Fibroblast of the aortic adventitia (primary cell): Measurements from ENCODE around the gene ATP11A. TPM values are rescaled to one million over a fixed set of nuclear protein-coding genes. Genes with fewer than 3 reads are reported as not detected.

Experiments used
- DNase-seq: peaks from one replicate; pipeline ENCODE4 v3.0.0-alpha.2; 2010; ENCODE audit warnings: low read depth
- H3K4me3 ChIP-seq: 2 replicates; pipeline ENCODE4 v1.5.1; 2011; ENCODE audit warnings: low read depth, mild to moderate bottlenecking, control low read depth, low read length, moderate library complexity
- CTCF ChIP-seq: IDR thresholded peaks from 2 replicates; pipeline ENCODE4 v1.5.1; 2011; ENCODE audit warnings: mild to moderate bottlenecking, low read length, control low read depth, inconsistent platforms; ENCODE audit not compliant: insufficient read depth
- total RNA-seq: library from RNA; depleted of rRNA; stranded (reverse); fragments of >200 nt; gene quantifications from 2 replicates; pipeline ENCODE4 v1.2.3, GENCODE V29; 2012; ENCODE audit warnings: low replicate concordance

Gene ATP11A
- total RNA-seq, 1 donor: 8.9 TPM

- H3K4me3 ChIP-seq: no peak overlapping the region
- TF ChIP-seq CTCF: no peak
- no peak for DNase-seq
Observed at GRCh38 chr13:112924365-112924764, 234.5 kb downstream of the ATP11A start.

GRCh38 chr13:112926003-112926402 lies 236.2 kb downstream of the ATP11A start:
- H3K4me3 ChIP-seq: no peak overlapping the region
- no peak for DNase-seq

GRCh38 chr13:112926993-112927392 lies 237.2 kb downstream of the ATP11A start:
- H3K4me3 ChIP-seq: no peak overlapping the region
- no peak for DNase-seq
- TF ChIP-seq CTCF: no peak

More at GRCh38 chr13:112926003-112926402, 236.2 kb downstream of the ATP11A start:
- TF ChIP-seq CTCF: no peak

GRCh38 chr13:112928020-112928971 lies 238.5 kb downstream of the ATP11A start:
- DNase-seq: no peak
- no peak for TF ChIP-seq CTCF
- no peak overlapping the region for H3K4me3 ChIP-seq

GRCh38 chr13:112928972-112929782 lies 239.3 kb downstream of the ATP11A start:
- H3K4me3 ChIP-seq: no peak overlapping the region
- DNase-seq: peak; percentile 52
- TF ChIP-seq CTCF: no peak

- DNase-seq: no peak
- H3K4me3 ChIP-seq: no peak overlapping the region
- TF ChIP-seq CTCF: no peak
Observed at GRCh38 chr13:112929783-112930055, 239.9 kb downstream of the ATP11A start.
